CD14-positive monocyte (primary cell): Measurements from ENCODE around the gene ENPP5. TPM values are rescaled to one million over a fixed set of nuclear protein-coding genes. Genes with fewer than 3 reads are reported as not detected.

Experiments used
- DNase-seq, 3 donors: peaks; one replicate each; pipeline ENCODE4 v3.0.0-alpha.2; 2011 to 2022
- H2AFZ ChIP-seq: 2 replicates; pipeline ENCODE4 v1.6.0; 2012; ENCODE audit warnings: mild to moderate bottlenecking, low read depth, low read length, inconsistent platforms; ENCODE audit not compliant: insufficient read depth, poor library complexity, severe bottlenecking
- H3K27ac ChIP-seq, 2 donors: 1 replicate in 1 of 2; 2 replicates in 1 of 2; pipeline ENCODE4 v1.5.1; 2012 to 2013; ENCODE audit warnings: low read length in 2 of 2, control low read depth in 1 of 2, inconsistent platforms in 1 of 2, low read depth in 1 of 2, mild to moderate bottlenecking in 1 of 2
- H3K27me3 ChIP-seq, 2 donors: one replicate each; pipeline versions ENCODE4 v1.6.0 to v1.6.1; 2011 to 2013; ENCODE audit warnings: low read length in 2 of 2; ENCODE audit not compliant: control insufficient read depth in 2 of 2, insufficient read depth in 2 of 2
- H3K36me3 ChIP-seq, 2 donors: replicated peaks in 1 of 2; 1 replicate in 1 of 2; 2 replicates in 1 of 2; pipeline versions ENCODE4 v1.5.1 to v1.6.1; 2012 to 2013; ENCODE audit warnings: low read length in 2 of 2, control low read depth in 1 of 2, inconsistent platforms in 1 of 2, mild to moderate bottlenecking in 1 of 2; ENCODE audit not compliant: insufficient read depth in 2 of 2, control insufficient read depth in 1 of 2
- H3K4me1 ChIP-seq, 2 donors: 1 replicate in 1 of 2; 2 replicates in 1 of 2; pipeline versions ENCODE4 v1.5.1 to v1.6.1; 2012 to 2013; ENCODE audit warnings: low read length in 2 of 2, control low read depth in 1 of 2, inconsistent platforms in 1 of 2, mild to moderate bottlenecking in 1 of 2, moderate library complexity in 1 of 2; ENCODE audit not compliant: insufficient read depth in 2 of 2, control insufficient read depth in 1 of 2
- H3K4me2 ChIP-seq: replicated peaks from 2 replicates; pipeline ENCODE3; 2012; ENCODE audit warnings: low read length, moderate library complexity, mild to moderate bottlenecking; ENCODE audit not compliant: poor library complexity, severe bottlenecking; ENCODE audit errors: extremely low read depth
- H3K4me3 ChIP-seq, 3 experiments: fragments of 200-600 bp in 1 of 3; sonication (generic) in 1 of 3; replicated peaks in 1 of 3; 1 replicate in 2 of 3; 2 replicates in 1 of 3; pipeline ENCODE4 v1.5.1; 2011 to 2013; ENCODE audit warnings: low read length in 3 of 3, mild to moderate bottlenecking in 3 of 3, control low read depth in 2 of 3, low read depth in 2 of 3, inconsistent platforms in 1 of 3, moderate library complexity in 1 of 3
- H3K79me2 ChIP-seq: 2 replicates; pipeline ENCODE4 v1.6.0; 2012; ENCODE audit warnings: mild to moderate bottlenecking, control low read depth, inconsistent platforms, low read length, moderate library complexity; ENCODE audit not compliant: insufficient read depth
- H3K9ac ChIP-seq: 2 replicates; pipeline ENCODE4 v1.6.0; 2017; ENCODE audit warnings: low read length, mild to moderate bottlenecking; ENCODE audit not compliant: insufficient read depth, poor library complexity, severe bottlenecking
- H3K9me3 ChIP-seq, 2 donors: replicated peaks in 1 of 2; 1 replicate in 1 of 2; 2 replicates in 1 of 2; pipeline versions ENCODE4 v1.5.1 to v1.6.1; 2012 to 2013; ENCODE audit warnings: low read length in 2 of 2, control low read depth in 1 of 2; ENCODE audit not compliant: control insufficient read depth in 1 of 2, insufficient read depth in 1 of 2
- H4K20me1 ChIP-seq: 2 replicates; pipeline ENCODE4 v1.6.0; 2012; ENCODE audit warnings: mild to moderate bottlenecking, low read length, control low read depth, moderate library complexity; ENCODE audit not compliant: insufficient read depth
- H3K27ac Mint-ChIP-seq, 7 donors: one replicate each; pipeline ENCODE4 v1.8.0; 2020; ENCODE audit warnings: mild to moderate bottlenecking in 7 of 7, mixed read lengths in 7 of 7, moderate library complexity in 6 of 7, inconsistent platforms in 2 of 7
- H3K27me3 Mint-ChIP-seq, 3 donors: one replicate each; pipeline ENCODE4 v1.8.0; 2021 to 2022; ENCODE audit warnings: low read depth in 3 of 3, mild to moderate bottlenecking in 3 of 3, mixed read lengths in 3 of 3, moderate library complexity in 3 of 3, inconsistent platforms in 1 of 3
- H3K36me3 Mint-ChIP-seq, 2 donors: one replicate each; pipeline ENCODE4 v1.8.0; 2020; ENCODE audit warnings: mixed read lengths in 2 of 2, inconsistent platforms in 1 of 2, mild to moderate bottlenecking in 1 of 2
- H3K4me1 Mint-ChIP-seq: one replicate; pipeline ENCODE4 v1.8.0; 2020; ENCODE audit warnings: mild to moderate bottlenecking, mixed read lengths
- H3K4me3 Mint-ChIP-seq, 2 donors: one replicate each; pipeline ENCODE4 v1.8.0; 2020; ENCODE audit warnings: mild to moderate bottlenecking in 2 of 2, mixed read lengths in 2 of 2, moderate library complexity in 1 of 2
- H3K9me3 Mint-ChIP-seq, 7 donors: one replicate each; pipeline ENCODE4 v1.8.0; 2020 to 2022; ENCODE audit warnings: mixed read lengths in 7 of 7, mild to moderate bottlenecking in 6 of 7, moderate library complexity in 6 of 7, inconsistent platforms in 2 of 7
- CTCF ChIP-seq: fragments of 200-600 bp; IDR thresholded peaks from one replicate; pipeline ENCODE4 v1.8.0; 2022; ENCODE audit warnings: antibody characterized with exemption, mild to moderate bottlenecking
- WGBS: methylation state at CpG from one replicate; pipeline ENCODE4 v1.1.5; 2013; ENCODE audit warnings: missing lambda C conversion rate; ENCODE audit not compliant: insufficient coverage; 5-methylcytosine and 5-hydroxymethylcytosine counted together
- intact Hi-C, 2 donors: fragments of 100-400 bp; cut with micrococcal nuclease; formaldehyde crosslinking; loops; one replicate each; pipeline versions ENCODE4 v1.15.0 to v1.15.1; 2023
- polyA plus RNA-seq, 3 donors: library from polyadenylated mRNA; depleted of rRNA in 1 of 3; unstranded in 2 of 3; stranded (reverse) in 1 of 3; fragments of 300-500 nt in 2 of 3; fragments of >200 nt in 1 of 3; fragmentation: Illumina TruSeq in 2 of 3; gene quantifications; 1 replicate in 2 of 3; 2 replicates in 1 of 3; pipeline ENCODE4 v1.2.3, GENCODE V29; 2012 to 2021

The ENPP5 gene
- polyA plus RNA-seq, 3 donors: not detected

DNA sequence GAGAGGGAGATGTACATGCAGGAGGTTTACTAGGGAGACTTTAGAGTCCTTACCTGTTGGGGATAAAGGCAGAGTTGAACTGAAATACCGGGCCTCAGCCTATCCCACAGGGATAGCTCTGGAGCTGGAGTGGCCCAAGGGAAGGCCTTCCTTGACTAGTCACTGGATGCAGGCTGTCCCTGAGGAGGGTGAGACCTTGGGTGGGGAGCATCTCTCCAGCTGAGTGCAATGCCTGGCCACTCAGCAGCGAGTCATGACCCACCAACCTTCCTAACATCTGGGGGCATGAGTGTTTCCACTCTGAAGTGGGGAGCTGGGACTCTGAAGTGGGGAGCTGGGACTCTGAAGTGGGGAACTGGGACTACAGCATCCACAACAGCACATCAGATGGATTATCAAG, 46.1 kb upstream of the ENPP5 start:
- Mint-ChIP-seq H3K27me3 (peaks cover 0 to 3% (median 0%) of the 10 kb centered on the region in 3 donors), H3K4me1 (peaks cover 23% of the 10 kb centered on the region), H3K36me3 (no peaks in the 10 kb centered on the region), H3K4me3 (no peak overlapping the region), H3K9me3 (no peaks in the 10 kb centered on the region), H3K27ac (peak overlapping the region in 1 of 7 donors; percentile 17)
- no peak for DNase-seq
- Histone ChIP-seq H2AFZ (no peak overlapping the region), H3K36me3 (no peaks in the 10 kb centered on the region), H3K27me3 (no peaks in the 10 kb centered on the region), H3K9ac (no peak overlapping the region), H3K9me3 (no peaks in the 10 kb centered on the region), H3K4me1 (peaks cover 3 to 8% of the 10 kb centered on the region in 2 donors), H3K4me3 (no peak overlapping the region), H3K79me2 (no peaks in the 10 kb centered on the region), H3K27ac (no peak overlapping the region), H4K20me1 (no peaks in the 10 kb centered on the region), H3K4me2 (no peak overlapping the region)
- 91% methylated on average over 1 of the region's 2 CpGs for WGBS
- TF ChIP-seq CTCF: no peak
- intact Hi-C loops: no loop called here

GRCh38 chr6:46215777-46216176, 45.0 kb upstream of the ENPP5 start:
- peaks cover 0 to 3% (median 0%) of the 10 kb centered on the region in 3 donors for H3K27me3 Mint-ChIP-seq
- no peak overlapping the region for H3K4me3 Mint-ChIP-seq
- DNase-seq: no peak
- Histone ChIP-seq H3K4me2 (no peak overlapping the region), H3K9ac (no peak overlapping the region), H3K4me3 (no peak overlapping the region), H3K27ac (no peak overlapping the region), H2AFZ (no peak overlapping the region), H3K79me2 (no peaks in the 10 kb centered on the region), H4K20me1 (no peaks in the 10 kb centered on the region), H3K9me3 (no peaks in the 10 kb centered on the region), H3K4me1 (peaks cover 3 to 8% of the 10 kb centered on the region in 2 donors), H3K27me3 (no peaks in the 10 kb centered on the region), H3K36me3 (no peaks in the 10 kb centered on the region)
- H3K9me3 Mint-ChIP-seq: no peaks in the 10 kb centered on the region
- intact Hi-C loops: no loop called here
- H3K4me1 Mint-ChIP-seq: peaks cover 21% of the 10 kb centered on the region
- TF ChIP-seq CTCF: no peak
- 100% methylated on average over 2 of the region's 4 CpGs for WGBS
- H3K36me3 Mint-ChIP-seq: no peaks in the 10 kb centered on the region
- H3K27ac Mint-ChIP-seq: no peak overlapping the region
